Right ventricle myocardium inferior (tissue), 1 donor: ENCODE results near the gene RAB6B. TPM values are rescaled to one million over a fixed set of nuclear protein-coding genes. Genes with fewer than 3 reads are reported as not detected.

Experiments used
- ATAC-seq: fragments of 200-7000 bp; cut with Tn5 transposase; one replicate; pipeline ENCODE4 v1.9.1; 2020; ENCODE audit warnings: mild to moderate bottlenecking, moderate library complexity
- DNase-seq: peaks from one replicate; pipeline ENCODE4 v3.0.0; 2021; ENCODE audit errors: missing footprints
- intact Hi-C: fragments of 100-400 bp; cut with DNase I; formaldehyde crosslinking; loops from one replicate; pipeline ENCODE4 v1.11.0; 2022
- total RNA-seq: library from RNA; stranded (reverse); fragmentation: NEBNext Ultra II Directional; extraction: Animal tissue kit (Norgen Biotek cat#: 25700); gene quantifications from one replicate; pipeline ENCODE4 v1.2.1, GENCODE V29; 2021
- donor health status: DM: no; HTN: yes; CAD: no; lungs with severe emphysema.

RAB6B gene
- total RNA-seq, 1 donor from 2014 or later = 58.8 TPM

- no peak for ATAC-seq
- DNase-seq = no peak
- intact Hi-C loops = no loop called here
These were observed 120.4 kb downstream of the RAB6B start for GRCh38 chr3:133775309-133775708.

Other genes starting within 250 kb of the RAB6B start
- 10.5 TPM for gene TOPBP1, start 233.9 kb downstream of the RAB6B start, total RNA-seq
- 15.7 TPM for gene TF, start 149.5 kb downstream of the RAB6B start, total RNA-seq
- 27.2 TPM for gene SRPRB, start 90.1 kb downstream of the RAB6B start, total RNA-seq
- gene SLCO2A1, start 134.0 kb upstream of the RAB6B start, total RNA-seq = 7.8 TPM